ENCODE results near the gene AFTPH.

The AFTPH gene

DNA sequence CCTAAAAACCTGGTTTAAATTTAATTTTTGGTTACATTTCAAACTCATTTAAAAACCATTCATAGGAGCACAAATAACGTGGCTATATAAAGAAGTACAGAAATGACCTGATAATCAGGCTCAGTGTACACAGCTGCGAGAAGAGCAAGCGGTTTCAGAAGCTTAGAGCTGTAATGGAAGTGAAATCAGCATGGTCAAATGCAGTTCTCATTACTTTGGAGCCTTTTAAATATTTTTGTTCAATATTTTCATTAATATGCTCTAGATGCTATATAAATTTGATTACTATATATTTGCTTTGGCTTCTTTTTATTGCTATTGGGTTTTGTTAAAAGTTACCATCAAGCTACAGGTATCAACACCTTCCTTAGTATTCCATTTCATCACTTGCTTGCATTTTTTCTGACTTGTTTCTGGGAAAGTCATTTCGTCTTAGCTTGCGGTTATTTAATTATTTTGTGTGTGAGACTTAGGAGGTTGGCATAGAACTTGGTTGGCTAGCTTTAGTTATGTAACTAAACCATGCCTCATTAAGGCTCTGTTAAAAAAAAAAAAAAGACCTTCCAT is 58.7 kb downstream of the AFTPH start:
- H4K20me1 ChIP-seq (ENCODE audit: insufficient read depth, low read length): no peaks in the 10 kb centered on the region
- peak overlapping the region; percentile 9; the same call in 1 of the 2 replicates for H3K4me3 ChIP-seq (ENCODE audit: low read length)
- H3K4me2 ChIP-seq (ENCODE audit: low read depth, low read length): peak overlapping the region; percentile 46
- TF ChIP-seq CTCF (IDR thresholded peaks at IDR 0.05; ENCODE audit: low read length) (no peak), EZH2phosphoT487 (IDR thresholded peaks at IDR 0.05; ENCODE audit: low read length) (peak; percentile 97), EZH2 (optimal IDR thresholded peaks at IDR 0.05; ENCODE audit: low read depth, low read length) (no peak)
- H3K9me3 ChIP-seq (replicated peaks; ENCODE audit: insufficient read depth, low read length): no peaks in the 10 kb centered on the region
- H3F3A ChIP-seq (ENCODE audit: insufficient read depth, low read length): peaks cover 56% of the 10 kb centered on the region
- no peaks in the 10 kb centered on the region for H3K27me3 ChIP-seq (replicated peaks; ENCODE audit: insufficient read depth, low read length)
- H3K27ac ChIP-seq (ENCODE audit: low read length): peak overlapping the region; percentile 40; the same call in 1 of the 2 replicates
- peaks cover 12% of the 10 kb centered on the region; the same call in 1 of the 2 replicates for H3K79me2 ChIP-seq (ENCODE audit: low read length)
- H2AFZ ChIP-seq (ENCODE audit: low read length): no peak overlapping the region
- DNase-seq: peak; percentile 85
- H3K4me1 ChIP-seq (ENCODE audit: low read length): peaks cover 56% of the 10 kb centered on the region
- no peaks in the 10 kb centered on the region for H3K9me2 ChIP-seq (replicated peaks; ENCODE audit: insufficient read depth, low read length)
- peaks cover 9% of the 10 kb centered on the region; the same call in 1 of the 2 replicates for H3K36me3 ChIP-seq (replicated peaks; ENCODE audit: insufficient read depth, low read length)
- no peak overlapping the region for H3K9ac ChIP-seq (ENCODE audit: low read length)

DNA sequence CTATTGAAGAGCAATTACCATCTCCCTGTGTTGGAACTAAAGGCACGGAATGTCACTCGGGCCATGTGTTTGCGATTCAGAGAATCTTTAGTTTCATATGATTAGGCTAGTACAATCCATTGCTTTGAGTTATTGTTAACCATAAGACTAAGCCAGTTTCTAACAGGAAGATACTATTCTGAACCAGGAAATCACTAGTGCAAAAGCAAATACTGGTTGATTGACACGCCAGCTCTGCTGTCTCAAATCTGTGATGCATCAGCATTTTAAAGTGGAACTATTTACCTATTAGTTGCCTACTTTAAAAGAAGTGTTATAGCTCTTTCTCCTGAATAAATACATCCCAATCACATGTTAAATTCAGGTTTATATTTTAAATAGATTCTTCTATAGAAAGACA is 61.9 kb downstream of the AFTPH start:
- TF ChIP-seq EZH2 (optimal IDR thresholded peaks at IDR 0.05; ENCODE audit: low read depth, low read length): no peak
- TF ChIP-seq EZH2phosphoT487 (IDR thresholded peaks at IDR 0.05; ENCODE audit: low read length): no peak
- TF ChIP-seq CTCF (IDR thresholded peaks at IDR 0.05; ENCODE audit: low read length): no peak
- Histone ChIP-seq H3K36me3 (replicated peaks; ENCODE audit: insufficient read depth, low read length) (peaks cover 9% of the 10 kb centered on the region; the same call in 1 of the 2 replicates), H3K27me3 (replicated peaks; ENCODE audit: insufficient read depth, low read length) (no peaks in the 10 kb centered on the region), H3F3A (ENCODE audit: insufficient read depth, low read length) (peaks cover 56% of the 10 kb centered on the region), H2AFZ (ENCODE audit: low read length) (no peak overlapping the region), H3K9ac (ENCODE audit: low read length) (no peak overlapping the region), H3K4me2 (ENCODE audit: low read depth, low read length) (peak overlapping the region; percentile 89), H3K9me3 (replicated peaks; ENCODE audit: insufficient read depth, low read length) (no peaks in the 10 kb centered on the region), H3K79me2 (ENCODE audit: low read length) (peaks cover 20% of the 10 kb centered on the region; the same call in 1 of the 2 replicates), H3K4me1 (ENCODE audit: low read length) (peaks cover 58% of the 10 kb centered on the region), H3K27ac (ENCODE audit: low read length) (peak overlapping the region; percentile 70; the same call in 1 of the 2 replicates), H3K9me2 (replicated peaks; ENCODE audit: insufficient read depth, low read length) (no peaks in the 10 kb centered on the region), H3K4me3 (ENCODE audit: low read length) (peak overlapping the region; percentile 28; the same call in 1 of the 2 replicates), H4K20me1 (ENCODE audit: insufficient read depth, low read length) (no peaks in the 10 kb centered on the region)
- peak; percentile 89 for DNase-seq

DNA sequence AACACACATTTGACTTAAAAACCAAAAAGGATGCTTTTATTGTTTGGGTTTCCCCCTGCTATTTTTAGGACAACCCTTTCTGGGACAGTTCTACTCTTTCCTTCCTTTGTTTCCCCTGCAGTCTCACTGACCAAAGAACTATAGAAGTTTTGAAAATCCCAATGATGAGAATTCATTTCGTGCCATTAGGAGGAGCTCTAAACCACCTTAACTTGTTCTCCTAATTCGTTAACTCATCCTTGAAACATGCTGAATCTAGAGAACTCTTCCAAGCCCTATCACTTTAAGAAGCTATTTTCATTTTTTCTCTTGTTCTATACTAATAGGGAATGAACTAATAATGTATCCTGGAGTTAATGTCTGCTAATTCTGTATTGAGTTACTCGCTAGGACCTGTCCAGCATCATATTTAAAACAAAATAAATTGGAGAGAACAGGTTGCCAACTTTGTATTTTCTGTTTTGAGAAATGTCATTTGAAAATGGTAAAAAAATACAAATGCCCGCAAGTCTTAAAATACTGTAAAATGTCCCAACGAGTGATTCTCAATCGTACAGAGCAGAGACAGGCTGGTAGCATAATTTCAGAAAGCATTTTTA is 62.9 kb downstream of the AFTPH start:
- H4K20me1 ChIP-seq (ENCODE audit: insufficient read depth, low read length): no peaks in the 10 kb centered on the region
- peaks cover 49% of the 10 kb centered on the region for H3F3A ChIP-seq (ENCODE audit: insufficient read depth, low read length)
- TF ChIP-seq CTCF (IDR thresholded peaks at IDR 0.05; ENCODE audit: low read length): peak; percentile 66
- no peak for TF ChIP-seq EZH2 (optimal IDR thresholded peaks at IDR 0.05; ENCODE audit: low read depth, low read length)
- no peaks in the 10 kb centered on the region for H3K9me2 ChIP-seq (replicated peaks; ENCODE audit: insufficient read depth, low read length)
- peak overlapping the region; percentile 7; the same call in 1 of the 2 replicates for H3K9ac ChIP-seq (ENCODE audit: low read length)
- peaks cover 18% of the 10 kb centered on the region; the same call in 1 of the 2 replicates for H3K79me2 ChIP-seq (ENCODE audit: low read length)
- H3K27me3 ChIP-seq (replicated peaks; ENCODE audit: insufficient read depth, low read length): no peaks in the 10 kb centered on the region
- peak overlapping the region; percentile 89 for H3K4me2 ChIP-seq (ENCODE audit: low read depth, low read length)
- 0 out of 2 replicates have a peak overlapping the region, but pooled peaks have one; percentile 4 for H3K4me3 ChIP-seq (ENCODE audit: low read length)
- no peak overlapping the region for H2AFZ ChIP-seq (ENCODE audit: low read length)
- peak overlapping the region; percentile 70; the same call in 1 of the 2 replicates for H3K27ac ChIP-seq (ENCODE audit: low read length)
- DNase-seq: peak; percentile 73
- H3K9me3 ChIP-seq (replicated peaks; ENCODE audit: insufficient read depth, low read length): no peaks in the 10 kb centered on the region
- H3K4me1 ChIP-seq (ENCODE audit: low read length): peaks cover 49% of the 10 kb centered on the region
- H3K36me3 ChIP-seq (replicated peaks; ENCODE audit: insufficient read depth, low read length): peaks cover 7% of the 10 kb centered on the region; the same call in 1 of the 2 replicates
